Gastroesophageal sphincter (tissue), 3 donors: ENCODE results near the gene PIP5KL1.

Source experiments
- CTCF ChIP-seq, 4 experiments: fragments of 200-600 bp in 2 of 4; fragments of 450-650 bp in 2 of 4; sonication (generic) in 1 of 4; IDR thresholded peaks; one replicate each; pipeline ENCODE4 v1.5.1; 2017 to 2019; ENCODE audit warnings: antibody characterized with exemption in 4 of 4, mild to moderate bottlenecking in 2 of 4, moderate library complexity in 2 of 4
- POLR2A ChIP-seq, 2 donors: fragments of 450-650 bp; IDR thresholded peaks; one replicate each; pipeline ENCODE4 v1.6.1; 2017; ENCODE audit warnings: antibody characterized with exemption in 2 of 2, mild to moderate bottlenecking in 2 of 2, moderate library complexity in 1 of 2
- POLR2AphosphoS5 ChIP-seq: sonication (generic); formaldehyde crosslinking; IDR thresholded peaks from one replicate; pipeline ENCODE4 v1.6.1; 2017; ENCODE audit warnings: antibody characterized with exemption

DNA sequence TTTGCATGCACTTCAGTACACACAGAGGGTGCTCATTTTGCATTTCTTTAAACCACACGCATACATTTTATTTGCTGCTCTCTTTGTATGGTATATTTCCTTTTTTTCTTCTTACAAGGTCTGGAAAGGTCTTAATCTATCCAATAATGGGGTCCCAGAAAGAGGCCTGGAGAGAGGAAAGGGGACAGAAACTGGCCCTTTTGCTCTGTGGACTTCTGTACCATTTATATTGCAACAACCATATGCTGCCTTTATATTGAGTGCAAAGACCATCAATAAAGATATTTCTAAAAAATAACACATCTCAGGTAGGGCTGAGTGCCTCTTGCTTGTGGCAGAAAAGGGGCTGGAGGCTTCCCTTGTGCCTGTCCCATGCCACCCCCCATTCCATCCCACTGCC, 22.6 kb upstream of the PIP5KL1 start:
- TF ChIP-seq CTCF (IDR thresholded peaks at IDR 0.05) (no peak), POLR2A (IDR thresholded peaks at IDR 0.05) (no peak), POLR2AphosphoS5 (no peak)
